B cell (primary cell): Measurements from ENCODE around the gene TLCD2. TPM values are rescaled to one million over a fixed set of nuclear protein-coding genes. Genes with fewer than 3 reads are reported as not detected.
A peak's percentile ranks its signal among the peaks of the same experiment; 100 is the strongest.

Source experiments
- ATAC-seq: fragments of 200-7000 bp; cut with Tn5 transposase; one replicate; pipeline ENCODE4 v1.10.0; 2021; ENCODE audit warnings: low read depth, mild to moderate bottlenecking, moderate number of reproducible peaks, moderate library complexity
- CTCF ChIA-PET: fragments of 350-600 bp; sonication (Branson Sonifier 250); formaldehyde crosslinking; loops from one replicate; lab custom pipeline; 2021; ENCODE audit warnings: antibody characterized with exemption, inconsistent platforms; lab: Charles Lee
- POLR2A ChIA-PET: fragments of 350-600 bp; sonication (Branson Sonifier 250); formaldehyde crosslinking; loops from one replicate; lab custom pipeline; 2021; ENCODE audit warnings: antibody characterized with exemption; lab: Charles Lee
- DNase-seq: peaks from one replicate; pipeline ENCODE4 v3.0.0; 2013
- H2AFZ ChIP-seq: 2 replicates; pipeline ENCODE4 v1.6.1; 2012; ENCODE audit warnings: mild to moderate bottlenecking, low read depth, low read length; ENCODE audit not compliant: insufficient read depth, poor library complexity, severe bottlenecking
- H3K27ac ChIP-seq, 2 donors: 1 replicate in 1 of 2; 2 replicates in 1 of 2; pipeline ENCODE4 v1.5.1; 2012 to 2013; ENCODE audit warnings: low read length in 2 of 2, mild to moderate bottlenecking in 2 of 2, moderate library complexity in 1 of 2
- H3K27me3 ChIP-seq, 4 experiments: fragments of 200-600 bp in 1 of 4; sonication (generic) in 1 of 4; replicated peaks in 1 of 4; 1 replicate in 2 of 4; 2 replicates in 2 of 4; pipeline versions ENCODE4 v1.6.1 to v1.7.0; 2013 to 2016; ENCODE audit warnings: low read length in 3 of 4, mild to moderate bottlenecking in 2 of 4, mixed read lengths in 1 of 4, moderate library complexity in 1 of 4; ENCODE audit not compliant: insufficient read depth in 4 of 4, control insufficient read depth in 3 of 4; ENCODE audit errors: control extremely low read depth in 1 of 4
- H3K36me3 ChIP-seq, 2 experiments: replicated peaks in 1 of 2; 1 replicate in 1 of 2; 2 replicates in 1 of 2; pipeline versions ENCODE4 v1.6.1 to v1.7.1; 2013; ENCODE audit warnings: low read length in 1 of 2; ENCODE audit not compliant: insufficient read depth in 2 of 2, control insufficient read depth in 1 of 2; ENCODE audit errors: control extremely low read depth in 1 of 2, extremely low read depth in 1 of 2
- H3K4me1 ChIP-seq, 2 donors: fragments of 200-600 bp in 1 of 2; sonication (generic) in 1 of 2; 1 replicate in 1 of 2; 2 replicates in 1 of 2; pipeline versions ENCODE4 v1.5.1 to v1.6.1; 2013 to 2017; ENCODE audit warnings: low read length in 2 of 2; ENCODE audit not compliant: control insufficient read depth in 2 of 2, insufficient read depth in 2 of 2
- H3K4me2 ChIP-seq: replicated peaks from 2 replicates; pipeline ENCODE3; 2012; ENCODE audit warnings: mild to moderate bottlenecking, low read depth, low read length; ENCODE audit not compliant: poor library complexity, severe bottlenecking
- H3K4me3 ChIP-seq, 5 experiments: fragments of 200-600 bp in 1 of 5; sonication (generic) in 1 of 5; 1 replicate in 3 of 5; 2 replicates in 2 of 5; pipeline versions ENCODE4 v1.5.1 to v1.7.0; 2011 to 2016; ENCODE audit warnings: low read length in 4 of 5, mild to moderate bottlenecking in 4 of 5, low read depth in 2 of 5, control low read depth in 1 of 5, moderate library complexity in 1 of 5; ENCODE audit not compliant: insufficient read depth in 1 of 5; ENCODE audit errors: control extremely low read depth in 1 of 5, extremely low read depth in 1 of 5
- H3K79me2 ChIP-seq: fragments of 200-600 bp; sonication (generic); one replicate; pipeline ENCODE4 v1.6.0; 2016; ENCODE audit warnings: low read length; ENCODE audit not compliant: control insufficient read depth, insufficient read depth
- H3K9ac ChIP-seq: fragments of 200-600 bp; sonication (generic); 2 replicates; pipeline ENCODE4 v1.6.1; 2017; ENCODE audit warnings: mild to moderate bottlenecking, low read length, moderate library complexity
- H3K9me3 ChIP-seq, 3 donors: one replicate each; pipeline versions ENCODE4 v1.6.1 to v1.7.1; 2013; ENCODE audit warnings: low read length in 2 of 3; ENCODE audit not compliant: control insufficient read depth in 2 of 3, insufficient read depth in 1 of 3; ENCODE audit errors: control extremely low read depth in 1 of 3
- H4K20me1 ChIP-seq: 2 replicates; pipeline ENCODE4 v1.6.0; 2012; ENCODE audit warnings: mild to moderate bottlenecking, low read length; ENCODE audit not compliant: insufficient read depth, control insufficient read depth, poor library complexity, severe bottlenecking
- H3K27ac Mint-ChIP-seq: one replicate; pipeline ENCODE4 v1.8.0; 2021; ENCODE audit warnings: mixed read lengths
- H3K27me3 Mint-ChIP-seq: one replicate; pipeline ENCODE4 v1.8.0; 2021; ENCODE audit warnings: mixed read lengths
- H3K4me1 Mint-ChIP-seq: one replicate; pipeline ENCODE4 v1.8.0; 2021; ENCODE audit warnings: mixed read lengths
- H3K4me3 Mint-ChIP-seq: one replicate; pipeline ENCODE4 v1.8.0; 2021; ENCODE audit warnings: mixed read lengths
- H3K9me3 Mint-ChIP-seq: one replicate; pipeline ENCODE4 v1.8.0; 2022; ENCODE audit warnings: mixed read lengths; ENCODE audit not compliant: insufficient read depth
- CTCF ChIP-seq: fragments of 200-600 bp; IDR thresholded peaks from one replicate; pipeline ENCODE4 v1.8.0; 2022; ENCODE audit warnings: antibody characterized with exemption, mild to moderate bottlenecking
- EZH2 ChIP-seq: IDR thresholded peaks from 2 replicates; pipeline ENCODE4 v1.6.1; 2012; ENCODE audit warnings: borderline replicate concordance, low read depth, mild to moderate bottlenecking, moderate library complexity, low read length; ENCODE audit not compliant: insufficient read depth, poor library complexity, severe bottlenecking
- WGBS: methylation state at CpG from one replicate; pipeline ENCODE4 v1.1.5; 2013; ENCODE audit warnings: missing lambda C conversion rate; ENCODE audit not compliant: insufficient coverage; 5-methylcytosine and 5-hydroxymethylcytosine counted together
- intact Hi-C: fragments of 100-400 bp; cut with micrococcal nuclease; formaldehyde crosslinking; loops from one replicate; pipeline ENCODE4 v1.10.0; 2022
- polyA minus RNA-seq: library from RNA; depleted of rRNA, polyadenylated mRNA; stranded (reverse); fragments of >200 nt; gene quantifications from 2 replicates; pipeline ENCODE4 v1.2.3, GENCODE V29; 2012
- polyA plus RNA-seq: library from polyadenylated mRNA; depleted of rRNA; stranded (reverse); fragments of >200 nt; gene quantifications from 2 replicates; pipeline ENCODE4 v1.2.3, GENCODE V29; 2012
- total RNA-seq, 2 donors: library from RNA; stranded (reverse); fragments of 120-200 nt in 1 of 2; gene quantifications; 1 replicate in 1 of 2; 2 replicates in 1 of 2; pipeline versions ENCODE4 v1.2.3 to v1.2.4, GENCODE V29; 2013 to 2022

TLCD2 gene
- total RNA-seq (not detected in 2 replicates), polyA plus RNA-seq (0.03 and 0.10 TPM in 2 replicates), polyA minus RNA-seq (0.14 and 0.17 TPM in 2 replicates)
- total RNA-seq (2013), result 0.07 TPM

- Histone ChIP-seq H3K4me1 (peaks cover 27 to 28% of the 10 kb centered on the region in 2 donors), H3K27me3 (peaks cover 0 to 73% (median 28%) of the 10 kb centered on the region in 4 experiments), H3K9me3 (peaks cover 0 to 13% (median 0%) of the 10 kb centered on the region in 3 donors), H2AFZ (peak within 1 kb of the TSS; percentile 71), H3K9ac (peak within 1 kb of the TSS; percentile 62), H3K4me3 (peak within 1 kb of the TSS in 4 of 5 experiments; percentile 19 to 64 (median 47)), H3K36me3 (no peaks in the 10 kb centered on the region), H3K27ac (no peak within 1 kb of the TSS), H3K4me2 (peak within 1 kb of the TSS; percentile 98), H3K79me2 (no peaks in the 10 kb centered on the region), H4K20me1 (peaks cover 10% of the 10 kb centered on the region)
- TF ChIP-seq CTCF (no peak), EZH2 (no peak)
- WGBS, result 1% methylated on average over 83 of the region's 83 CpGs
- ATAC-seq, result peak; percentile 40
- intact Hi-C loops, result no loop called here
- DNase-seq, result peak; percentile 47
- Mint-ChIP-seq H3K4me3 (peak within 1 kb of the TSS; percentile 67), H3K27me3 (peaks cover 61% of the 10 kb centered on the region), H3K4me1 (peaks cover 15% of the 10 kb centered on the region), H3K9me3 (no peaks in the 10 kb centered on the region), H3K27ac (no peak within 1 kb of the TSS)
- CTCF ChIA-PET, result interaction anchor here (1.3 to 1.6 kb wide), 2 partner anchors 41 to 74 kb away, joined by 3 read pairs; no protein-coding TSS in a partner anchor
- POLR2A ChIA-PET, result no interaction called here
Observed at GRCh38 chr17:1709971-1710806, at the start of gene TLCD2. Gene TLCD2 (minus strand): TSS chr17:1710377. CDS start chr17:1710242, 135 bp downstream.

- no peak overlapping the region for H3K27ac ChIP-seq
- no peak for TF ChIP-seq CTCF
- TF ChIP-seq EZH2, result no peak
- H3K36me3 ChIP-seq, result no peaks in the 10 kb centered on the region
- DNase-seq (no peak), ATAC-seq (no peak)
- Mint-ChIP-seq H3K9me3 (no peaks in the 10 kb centered on the region), H3K27ac (no peak overlapping the region), H3K4me3 (no peak overlapping the region), H3K27me3 (no peaks in the 10 kb centered on the region), H3K4me1 (peaks cover 36% of the 10 kb centered on the region)
- CTCF ChIA-PET, result no interaction called here
- H3K27me3 ChIP-seq, result no peaks in the 10 kb centered on the region
- POLR2A ChIA-PET, result no interaction called here
- no CpG with 5 or more reads among the region's 5 CpGs for WGBS
- no peaks in the 10 kb centered on the region for H3K79me2 ChIP-seq
- peaks cover 23 to 28% of the 10 kb centered on the region in 2 donors for H3K4me1 ChIP-seq
- H3K9me3 ChIP-seq, result no peaks in the 10 kb centered on the region
- no peak overlapping the region for H3K4me2 ChIP-seq
- no peak overlapping the region for H3K4me3 ChIP-seq
- no peak overlapping the region for H3K9ac ChIP-seq
- intact Hi-C loops, result no loop called here
- no peak overlapping the region for H2AFZ ChIP-seq
- H4K20me1 ChIP-seq, result no peaks in the 10 kb centered on the region
Observed at GRCh38 chr17:1759529-1759928, 49.4 kb upstream of the TLCD2 start.
